Osteocyte (in vitro differentiated cells): ENCODE measurements around the gene GPX3. TPM values are rescaled to one million over a fixed set of nuclear protein-coding genes. Genes with fewer than 3 reads are reported as not detected.

ENCODE experiments used
- DNase-seq: peaks from one replicate; pipeline ENCODE4 v3.0.0; 2021; ENCODE audit warnings: mixed read lengths; ENCODE audit not compliant: unreplicated experiment; ENCODE audit errors: extremely low spot score
- H3K27ac Mint-ChIP-seq: one replicate; pipeline ENCODE4 v1.8.0; 2021; ENCODE audit warnings: mild to moderate bottlenecking, mixed read lengths; ENCODE audit not compliant: unreplicated experiment
- H3K27me3 Mint-ChIP-seq: one replicate; pipeline ENCODE4 v1.8.0; 2021; ENCODE audit warnings: mixed read lengths; ENCODE audit not compliant: unreplicated experiment
- H3K36me3 Mint-ChIP-seq: one replicate; pipeline ENCODE4 v1.8.0; 2021; ENCODE audit warnings: mixed read lengths; ENCODE audit not compliant: unreplicated experiment
- H3K4me1 Mint-ChIP-seq: one replicate; pipeline ENCODE4 v1.8.0; 2021; ENCODE audit warnings: mixed read lengths; ENCODE audit not compliant: unreplicated experiment
- H3K4me3 Mint-ChIP-seq: one replicate; pipeline ENCODE4 v1.8.0; 2021; ENCODE audit warnings: mild to moderate bottlenecking, moderate library complexity, mixed read lengths; ENCODE audit not compliant: unreplicated experiment
- H3K9me3 Mint-ChIP-seq: one replicate; pipeline ENCODE4 v1.8.0; 2021; ENCODE audit warnings: mixed read lengths; ENCODE audit not compliant: unreplicated experiment
- CTCF ChIP-seq: fragments of 200-600 bp; sonication (generic); IDR thresholded peaks from 2 replicates; pipeline ENCODE4 v1.5.0; 2021; ENCODE audit warnings: antibody characterized with exemption, mild to moderate bottlenecking, moderate library complexity
- total RNA-seq: library from RNA; stranded (reverse); gene quantifications from 2 replicates; pipeline ENCODE4 v1.2.1, GENCODE V29; 2021

The GPX3 gene
- total RNA-seq, 1 donor from 2014 or later, result 1.1 TPM

GRCh38 chr5:151076616-151077015, 56.2 kb downstream of the GPX3 start:
- TF ChIP-seq CTCF, result no peak
- Mint-ChIP-seq H3K4me3 (no peak overlapping the region), H3K4me1 (peaks cover 58% of the 10 kb centered on the region), H3K27ac (no peak overlapping the region), H3K36me3 (peaks cover 3% of the 10 kb centered on the region), H3K9me3 (no peaks in the 10 kb centered on the region), H3K27me3 (no peaks in the 10 kb centered on the region)
- DNase-seq, result no peak

- H3K27me3 Mint-ChIP-seq, result no peaks in the 10 kb centered on the region
- no peak for TF ChIP-seq CTCF
- peaks cover 56% of the 10 kb centered on the region for H3K4me1 Mint-ChIP-seq
- DNase-seq, result no peak
- no peaks in the 10 kb centered on the region for H3K9me3 Mint-ChIP-seq
- no peak overlapping the region for H3K27ac Mint-ChIP-seq
- H3K4me3 Mint-ChIP-seq, result no peak overlapping the region
- peaks cover 3% of the 10 kb centered on the region for H3K36me3 Mint-ChIP-seq
Observed at GRCh38 chr5:151077419-151077818, 57.0 kb downstream of the GPX3 start.

GRCh38 chr5:151077967-151078366, 57.6 kb downstream of the GPX3 start:
- Mint-ChIP-seq H3K4me3 (no peak overlapping the region), H3K27me3 (no peaks in the 10 kb centered on the region), H3K4me1 (peaks cover 57% of the 10 kb centered on the region), H3K27ac (peak overlapping the region; percentile 35), H3K36me3 (peaks cover 3% of the 10 kb centered on the region), H3K9me3 (no peaks in the 10 kb centered on the region)
- no peak for DNase-seq
- no peak for TF ChIP-seq CTCF

Other genes with a start within 250 kb of the GPX3 start
- 4.0 and 4.4 TPM in 2 replicates for gene SMIM3, start 241.8 kb upstream of the GPX3 start, total RNA-seq
- not detected in 2 replicates for gene IRGM, start 174.1 kb upstream of the GPX3 start, total RNA-seq
- 7.7 and 8.7 TPM in 2 replicates for gene ZNF300, start 115.6 kb upstream of the GPX3 start, total RNA-seq
- gene TNIP1, start 60.4 kb downstream of the GPX3 start, total RNA-seq, result 73.5 and 85.5 TPM in 2 replicates
- gene ANXA6, start 137.2 kb downstream of the GPX3 start, total RNA-seq, result 245 and 254 TPM in 2 replicates
- gene CCDC69, start 203.5 kb downstream of the GPX3 start, total RNA-seq, result 0.78 and 1.7 TPM in 2 replicates
- 28.2 and 30.2 TPM in 2 replicates for gene GM2A, start 232.6 kb downstream of the GPX3 start, total RNA-seq